Activated naive CD4-positive, alpha-beta T cell treated with anti-CD3 and anti-CD28 coated beads, Interleukin-2, amount 50 U/mL, for 72 hours (primary cell): ENCODE results near the gene PDE11A. TPM values are rescaled to one million over a fixed set of nuclear protein-coding genes. Genes with fewer than 3 reads are reported as not detected.

Experiments used
- ATAC-seq, 2 donors: fragments of 150-1000 bp; cut with Tn5 transposase; 2 replicates each; pipeline ENCODE4 v1.10.0; 2021; ENCODE audit warnings: mild to moderate bottlenecking in 2 of 2, moderate library complexity in 2 of 2
- DNase-seq, 2 donors: peaks; one replicate each; pipeline ENCODE4 v3.0.0; 2021 to 2022; ENCODE audit warnings: low spot score in 2 of 2
- H3K27ac Mint-ChIP-seq, 2 donors: one replicate each; pipeline ENCODE4 v1.8.0; 2022; ENCODE audit warnings: mild to moderate bottlenecking in 2 of 2, mixed read lengths in 2 of 2
- H3K36me3 Mint-ChIP-seq, 2 donors: one replicate each; pipeline ENCODE4 v1.8.0; 2022; ENCODE audit warnings: mixed read lengths in 2 of 2
- H3K9me3 Mint-ChIP-seq, 2 donors: one replicate each; pipeline ENCODE4 v1.8.0; 2022; ENCODE audit warnings: mixed read lengths in 2 of 2
- total RNA-seq, 2 donors: library from RNA; stranded (reverse); gene quantifications; one replicate each; pipeline ENCODE4 v1.2.3, GENCODE V29; 2022

The PDE11A gene
- total RNA-seq, 2 donors from 2014 or later: not detected

- ATAC-seq: peak in 1 of 2 donors; percentile 26
These were observed 446.6 kb downstream of the PDE11A start for GRCh38 chr2:177625744-177626650.

GRCh38 chr2:177622521-177622920, 450.1 kb downstream of the PDE11A start:
- Mint-ChIP-seq H3K36me3 (peaks cover 0 to 6% of the 10 kb centered on the region in 2 donors), H3K27ac (no peak overlapping the region), H3K9me3 (no peaks in the 10 kb centered on the region)
- ATAC-seq (no peak), DNase-seq (no peak)

More at GRCh38 chr2:177625744-177626650, 446.6 kb downstream of the PDE11A start:
- no peak for DNase-seq
- H3K36me3 Mint-ChIP-seq: no peaks in the 10 kb centered on the region
- H3K27ac Mint-ChIP-seq: no peak overlapping the region
- no peaks in the 10 kb centered on the region for H3K9me3 Mint-ChIP-seq

GRCh38 chr2:177619986-177620385, 452.6 kb downstream of the PDE11A start:
- H3K36me3 Mint-ChIP-seq: peaks cover 0 to 6% of the 10 kb centered on the region in 2 donors
- ATAC-seq (no peak), DNase-seq (no peak)
- no peak overlapping the region for H3K27ac Mint-ChIP-seq
- peaks cover 0 to 3% of the 10 kb centered on the region in 2 donors for H3K9me3 Mint-ChIP-seq

- peak overlapping the region in 1 of 2 donors; percentile 92 for H3K27ac Mint-ChIP-seq
- peaks cover 0 to 3% of the 10 kb centered on the region in 2 donors for H3K9me3 Mint-ChIP-seq
- no peak for ATAC-seq
- peaks cover 0 to 6% of the 10 kb centered on the region in 2 donors for H3K36me3 Mint-ChIP-seq
- DNase-seq: no peak
These were observed 453.1 kb downstream of the PDE11A start for GRCh38 chr2:177619461-177619860.

GRCh38 chr2:177618255-177619253, 454.0 kb downstream of the PDE11A start:
- H3K36me3 Mint-ChIP-seq: peaks cover 0 to 6% of the 10 kb centered on the region in 2 donors
- peak overlapping the region; percentile 92 to 99 for H3K27ac Mint-ChIP-seq

GRCh38 chr2:177617849-177618248, 454.7 kb downstream of the PDE11A start:
- DNase-seq: no peak
- no peak for ATAC-seq
- H3K27ac Mint-ChIP-seq: peak overlapping the region; percentile 92 to 99
- peaks cover 0 to 3% of the 10 kb centered on the region in 2 donors for H3K9me3 Mint-ChIP-seq
- peaks cover 0 to 6% of the 10 kb centered on the region in 2 donors for H3K36me3 Mint-ChIP-seq

More at GRCh38 chr2:177618255-177619253, 454.0 kb downstream of the PDE11A start:
- peak; percentile 83 to 91 for DNase-seq
- peak; percentile 98 for ATAC-seq
- peaks cover 0 to 3% of the 10 kb centered on the region in 2 donors for H3K9me3 Mint-ChIP-seq

GRCh38 chr2:177616731-177617130, 455.8 kb downstream of the PDE11A start:
- H3K36me3 Mint-ChIP-seq: peaks cover 0 to 6% of the 10 kb centered on the region in 2 donors
- H3K27ac Mint-ChIP-seq: no peak overlapping the region
- ATAC-seq (no peak), DNase-seq (no peak)
- H3K9me3 Mint-ChIP-seq: peaks cover 0 to 3% of the 10 kb centered on the region in 2 donors

- H3K36me3 Mint-ChIP-seq: peaks cover 0 to 6% of the 10 kb centered on the region in 2 donors
- DNase-seq: no peak
- ATAC-seq: no peak
- no peak overlapping the region for H3K27ac Mint-ChIP-seq
- peaks cover 0 to 3% of the 10 kb centered on the region in 2 donors for H3K9me3 Mint-ChIP-seq
These were observed 456.5 kb downstream of the PDE11A start for GRCh38 chr2:177616066-177616465.

- ATAC-seq: no peak
- peaks cover 3 to 4% of the 10 kb centered on the region in 2 donors for H3K9me3 Mint-ChIP-seq
These were observed 459.9 kb downstream of the PDE11A start for GRCh38 chr2:177612659-177613058.

GRCh38 chr2:177611310-177611886, 461.2 kb downstream of the PDE11A start:
- Mint-ChIP-seq H3K9me3 (peaks cover 0 to 4% of the 10 kb centered on the region in 2 donors), H3K27ac (no peak overlapping the region), H3K36me3 (peaks cover 6 to 12% of the 10 kb centered on the region in 2 donors)
- DNase-seq: no peak
- ATAC-seq: no peak

More at GRCh38 chr2:177612659-177613058, 459.9 kb downstream of the PDE11A start:
- no peak overlapping the region for H3K27ac Mint-ChIP-seq
- H3K36me3 Mint-ChIP-seq: peaks cover 6 to 9% of the 10 kb centered on the region in 2 donors
- DNase-seq: no peak

GRCh38 chr2:177610813-177611212, 461.8 kb downstream of the PDE11A start:
- H3K36me3 Mint-ChIP-seq: peaks cover 6 to 12% of the 10 kb centered on the region in 2 donors
- ATAC-seq: no peak
- H3K9me3 Mint-ChIP-seq: peaks cover 0 to 4% of the 10 kb centered on the region in 2 donors
- H3K27ac Mint-ChIP-seq: no peak overlapping the region
- no peak for DNase-seq

- DNase-seq (no peak), ATAC-seq (no peak)
- H3K27ac Mint-ChIP-seq: no peak overlapping the region
- H3K9me3 Mint-ChIP-seq: peaks cover 0 to 4% of the 10 kb centered on the region in 2 donors
- peaks cover 6 to 12% of the 10 kb centered on the region in 2 donors for H3K36me3 Mint-ChIP-seq
These were observed 465.9 kb downstream of the PDE11A start for GRCh38 chr2:177606636-177607035.

- Mint-ChIP-seq H3K36me3 (peaks cover 6 to 12% of the 10 kb centered on the region in 2 donors), H3K9me3 (peaks cover 0 to 4% of the 10 kb centered on the region in 2 donors), H3K27ac (no peak overlapping the region)
- DNase-seq (no peak), ATAC-seq (peak; percentile 20)
These were observed 468.1 kb downstream of the PDE11A start for GRCh38 chr2:177604271-177605065.

- ATAC-seq (no peak), DNase-seq (no peak)
- peaks cover 0 to 6% of the 10 kb centered on the region in 2 donors for H3K36me3 Mint-ChIP-seq
- H3K9me3 Mint-ChIP-seq: no peaks in the 10 kb centered on the region
- no peak overlapping the region for H3K27ac Mint-ChIP-seq
These were observed 468.8 kb downstream of the PDE11A start for GRCh38 chr2:177603768-177604167.

- Mint-ChIP-seq H3K36me3 (peaks cover 0 to 6% of the 10 kb centered on the region in 2 donors), H3K27ac (no peak overlapping the region), H3K9me3 (no peaks in the 10 kb centered on the region)
- DNase-seq: no peak
- no peak for ATAC-seq
These were observed 469.4 kb downstream of the PDE11A start for GRCh38 chr2:177603181-177603580.
